HepG2 (cell line): Measurements from ENCODE around the gene MBTD1. TPM values are rescaled to one million over a fixed set of nuclear protein-coding genes. Genes with fewer than 3 reads are reported as not detected.

Experiments used
- ATAC-seq: fragments of 200-7000 bp; cut with Tn5 transposase; 3 replicates; pipeline ENCODE4 v1.9.1; 2020; ENCODE audit warnings: mild to moderate bottlenecking, moderate library complexity
- BruUV-seq: library from RNA; stranded (reverse); fragments of 400-500 nt; replicated peaks from 2 replicates; lab custom pipeline; 2021; lab: Mats Ljungman, UMichigan
- CTCF ChIA-PET: fragments of 300-600 bp; formaldehyde crosslinking; extraction: SDS; loops from one replicate; lab custom pipeline; 2021; ENCODE audit warnings: low total read pairs, inconsistent platforms, low intra/inter-chr PET ratio; lab: Yijun Ruan, JAX
- POLR2A ChIA-PET: fragments of 350-600 bp; sonication (Branson Sonifier 250); formaldehyde crosslinking; loops from one replicate; lab custom pipeline; 2020; ENCODE audit warnings: antibody characterized with exemption, inconsistent platforms; lab: Yijun Ruan, JAX
- DNase-seq: peaks from one replicate; pipeline ENCODE4 v3.0.0-alpha.2; 2015; ENCODE audit warnings: low spot score
- FAIRE-seq: peaks from 3 replicates; lab custom pipeline; 2011; peaks lifted over from hg19 to GRCh38; lab: Jason Lieb, UNC
- H2AFZ ChIP-seq: one replicate; pipeline ENCODE4 v1.6.1; 2011; ENCODE audit warnings: low read length, inconsistent platforms
- H3K27ac ChIP-seq: fragments of 300-600 bp; 3 replicates; pipeline ENCODE4 v1.8.0; 2011; ENCODE audit warnings: mixed run types, mild to moderate bottlenecking, mixed read lengths, low read length, inconsistent platforms; ENCODE audit not compliant: insufficient read depth; ENCODE audit errors: extremely low read length
- H3K27me3 ChIP-seq, 2 experiments: fragments of 200-600 bp in 1 of 2; 2 replicates in 1 of 2; 3 replicates in 1 of 2; pipeline versions ENCODE4 v1.6.0 to v1.8.0; 2011; ENCODE audit warnings: low read length in 2 of 2, mild to moderate bottlenecking in 2 of 2, moderate library complexity in 2 of 2, inconsistent platforms in 1 of 2; ENCODE audit not compliant: insufficient read depth in 2 of 2, control insufficient read depth in 1 of 2
- H3K36me3 ChIP-seq, 2 experiments: fragments of 200-600 bp in 1 of 2; replicated peaks in 1 of 2; 2 replicates in 1 of 2; 3 replicates in 1 of 2; pipeline versions ENCODE4 v1.5.1 to v1.8.0; 2011; ENCODE audit warnings: low read length in 2 of 2, inconsistent platforms in 1 of 2; ENCODE audit not compliant: insufficient read depth in 2 of 2, control insufficient read depth in 1 of 2
- H3K4me1 ChIP-seq: 2 replicates; pipeline ENCODE4 v1.5.1; 2012; ENCODE audit warnings: low read length, inconsistent platforms; ENCODE audit not compliant: insufficient read depth
- H3K4me2 ChIP-seq: 2 replicates; pipeline ENCODE4 v1.6.0; 2011; ENCODE audit warnings: low read depth, low read length, inconsistent platforms
- H3K4me3 ChIP-seq, 3 experiments: fragments of 200-600 bp in 1 of 3; sonication (generic), shearing (Covaris generic) in 1 of 3; replicated peaks in 1 of 3; 2 replicates each; pipeline ENCODE4 v1.5.1; 2011 to 2016; ENCODE audit warnings: low read length in 3 of 3, inconsistent platforms in 2 of 3, low read depth in 2 of 3, mild to moderate bottlenecking in 2 of 3, control low read depth in 1 of 3, mixed read lengths in 1 of 3; ENCODE audit not compliant: insufficient read depth in 1 of 3
- H3K79me2 ChIP-seq: one replicate; pipeline ENCODE4 v1.6.1; 2011; ENCODE audit warnings: low read length, inconsistent platforms; ENCODE audit not compliant: insufficient read depth
- H3K9ac ChIP-seq: 2 replicates; pipeline ENCODE4 v1.6.0; 2011; ENCODE audit warnings: mild to moderate bottlenecking, low read depth, low read length, inconsistent platforms; ENCODE audit not compliant: insufficient read depth
- H3K9me3 ChIP-seq: 2 replicates; pipeline ENCODE4 v1.5.1; 2012; ENCODE audit warnings: mild to moderate bottlenecking, low read length
- H4K20me1 ChIP-seq: 2 replicates; pipeline ENCODE4 v1.6.0; 2011; ENCODE audit warnings: inconsistent platforms, mild to moderate bottlenecking, low read length, moderate library complexity; ENCODE audit not compliant: insufficient read depth
- ATF7 ChIP-seq, 2 experiments: fragments of 450-650 bp in 1 of 2; sonication (generic) in 1 of 2; formaldehyde crosslinking in 1 of 2; IDR thresholded peaks; 2 replicates each; pipeline versions ENCODE4 v1.4.0 to v1.6.1; 2016 to 2020; ENCODE audit warnings: antibody characterized with exemption in 1 of 2, mild to moderate bottlenecking in 1 of 2, missing genetic modification reagents in 1 of 2
- ATM ChIP-seq: fragments of 450-650 bp; IDR thresholded peaks from 2 replicates; pipeline ENCODE4 v1.7.1; 2017; ENCODE audit warnings: mild to moderate bottlenecking, borderline replicate concordance
- CREB1 ChIP-seq, 2 experiments: fragments of 450-650 bp in 1 of 2; IDR thresholded peaks; 2 replicates each; pipeline ENCODE4 v1.6.1; 2016 to 2017; ENCODE audit warnings: control low read depth in 1 of 2, mild to moderate bottlenecking in 1 of 2, missing compliant biosample characterization in 1 of 2, missing genetic modification characterization in 1 of 2
- GPN1 ChIP-seq: sonication (generic); formaldehyde crosslinking; IDR thresholded peaks from 2 replicates; pipeline ENCODE4 v1.5.1; 2020; ENCODE audit warnings: missing genetic modification reagents, borderline replicate concordance
- KAT8 ChIP-seq: IDR thresholded peaks from 2 replicates; pipeline ENCODE4 v1.6.1; 2016; ENCODE audit warnings: missing genetic modification reagents, missing compliant biosample characterization
- MAFF ChIP-seq: IDR thresholded peaks from 2 replicates; pipeline ENCODE4 v1.6.1; 2011; ENCODE audit warnings: low read depth, low read length, improper control_type of control experiment
- MAFK ChIP-seq, 2 experiments: IDR thresholded peaks in 1 of 2; conservative IDR thresholded peaks in 1 of 2; 2 replicates each; pipeline ENCODE4 v1.6.1; 2011; ENCODE audit warnings: improper control_type of control experiment in 2 of 2, low read length in 2 of 2
- MED1 ChIP-seq: sonication (generic); formaldehyde crosslinking; IDR thresholded peaks from 2 replicates; pipeline ENCODE4 v1.4.0; 2020; ENCODE audit warnings: missing genetic modification reagents
- PRMT3 ChIP-seq: sonication (generic); formaldehyde crosslinking; IDR thresholded peaks from 2 replicates; pipeline ENCODE4 v1.8.1; 2022; ENCODE audit warnings: low read depth, mild to moderate bottlenecking, moderate library complexity, missing genetic modification reagents, borderline replicate concordance
- ZNF20 ChIP-seq: sonication (generic); formaldehyde crosslinking; IDR thresholded peaks from 2 replicates; pipeline ENCODE4 v1.4.0; 2020; ENCODE audit warnings: mild to moderate bottlenecking, moderate library complexity, missing genetic modification reagents
- ZNF816 ChIP-seq: sonication (generic); formaldehyde crosslinking; IDR thresholded peaks from 2 replicates; pipeline ENCODE4 v1.8.0; 2022; ENCODE audit warnings: missing genetic modification reagents, mild to moderate bottlenecking, borderline replicate concordance
- WGBS: methylation state at CpG from one replicate; pipeline ENCODE4 v1.1.6; 2017; ENCODE audit warnings: low lambda C conversion rate; 5-methylcytosine and 5-hydroxymethylcytosine counted together
- in situ Hi-C: cut with HindIII; loops from 2 replicates; pipeline ENCODE4 v1.10.0; 2017; ENCODE audit warnings: low pct_unique_long_range_greater_than_20kb; ENCODE audit not compliant: extremely low pct_ligation_motif_present
- intact Hi-C: fragments of 100-400 bp; cut with micrococcal nuclease; formaldehyde crosslinking; loops from one replicate; pipeline ENCODE4 v1.10.0; 2022; ENCODE audit not compliant: unreplicated experiment
- polyA plus RNA-seq, 8 experiments: library from polyadenylated mRNA; depleted of rRNA in 3 of 8; stranded (reverse) in 7 of 8; unstranded in 1 of 8; fragments of >200 nt; fragmentation: Illumina TruSeq in 4 of 8; extraction: Trizol in 4 of 8; gene quantifications; 2 replicates each; pipeline versions ENCODE4 v1.2.1 to v1.2.3, GENCODE V29; 2011 to 2016; ENCODE audit warnings: low read depth in 4 of 8, missing spikeins in 1 of 8, mixed read lengths in 1 of 8; ENCODE audit not compliant: insufficient read depth in 1 of 8
- total RNA-seq, 5 experiments: library from RNA; depleted of rRNA; stranded (reverse); fragments of >200 nt; fragmentation: Illumina TruSeq; extraction: Trizol; gene quantifications; 2 replicates each; pipeline ENCODE4 v1.2.3, GENCODE V29; 2016; ENCODE audit warnings: low read depth in 1 of 5

Gene MBTD1
- total and polyA plus RNA-seq, 2 of the 13 experiments (the other 11 are each of a cell fraction or from before 2014, with no cell fraction given), result 20.9 TPM

DNA sequence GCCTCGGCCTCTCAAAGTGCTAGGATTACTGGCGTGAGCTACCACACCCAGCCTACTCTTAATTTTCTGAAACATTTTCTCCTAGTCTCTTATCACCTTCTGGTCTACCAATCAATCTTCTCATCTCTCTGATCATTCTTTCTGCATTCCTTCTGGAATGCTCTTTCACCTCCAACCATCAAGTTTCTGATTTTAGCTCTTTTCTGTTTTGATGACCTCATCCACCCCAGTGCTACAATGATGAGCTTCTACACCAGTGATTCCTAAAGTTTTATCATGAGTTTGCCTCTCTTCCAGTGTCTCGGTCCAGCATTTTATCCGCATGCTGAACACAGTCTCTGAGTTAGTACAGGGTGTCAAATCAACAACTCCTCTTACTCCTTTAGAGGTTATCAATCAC, 62.1 kb downstream of the MBTD1 start:
- H3K36me3 ChIP-seq, result peaks cover 27 to 84% of the 10 kb centered on the region in 2 experiments
- FAIRE-seq (no peak), ATAC-seq (no peak), DNase-seq (no peak)
- H3K9me3 ChIP-seq, result no peaks in the 10 kb centered on the region
- BruUV-seq, result no TSS peak
- no peak overlapping the region for H3K27ac ChIP-seq
- CTCF ChIA-PET, result no interaction called here
- H3K4me2 ChIP-seq, result no peak overlapping the region
- no peaks in the 10 kb centered on the region for H3K79me2 ChIP-seq
- WGBS, result 98% methylated on average over 3 of the region's 4 CpGs
- H3K9ac ChIP-seq, result no peak overlapping the region
- H3K4me1 ChIP-seq, result no peaks in the 10 kb centered on the region
- no peaks in the 10 kb centered on the region for H4K20me1 ChIP-seq
- H3K4me3 ChIP-seq, result no peak overlapping the region
- in situ Hi-C loops, result no loop called here
- H3K27me3 ChIP-seq, result no peaks in the 10 kb centered on the region
- intact Hi-C loops, result no loop called here
- no peak overlapping the region for H2AFZ ChIP-seq
- TF ChIP-seq ATF7 (IDR thresholded peaks at IDR 0.05) (peak; percentile 92), ATF7 (CRISPR knock-in tag; IDR thresholded peaks at IDR 0.05) (no peak), KAT8 (no peak), ATM (no peak), ZNF20 (CRISPR knock-in tag) (no peak), GPN1 (no peak), PRMT3 (CRISPR knock-in tag) (no peak), CREB1 (IDR thresholded peaks at IDR 0.05) (peak; percentile 26; the same call in 1 of the 2 replicates), CREB1 (CRISPR knock-in tag; IDR thresholded peaks at IDR 0.05) (no peak)
- POLR2A ChIA-PET, result no interaction called here

GRCh38 chr17:51191895-51192294, 68.0 kb downstream of the MBTD1 start:
- BruUV-seq, result TSS peak; percentile 23
- Histone ChIP-seq H3K4me3 (no peak overlapping the region), H3K27ac (no peak overlapping the region), H3K36me3 (peaks cover 20 to 69% of the 10 kb centered on the region in 2 experiments), H3K79me2 (no peaks in the 10 kb centered on the region), H3K9ac (no peak overlapping the region), H4K20me1 (no peaks in the 10 kb centered on the region), H3K4me2 (no peak overlapping the region)
- CTCF ChIA-PET, result no interaction called here
- WGBS, result 90% methylated on average over 2 of the region's 2 CpGs
- peak; percentile 38 to 70; a peak in 3 of 4 replicates for TF ChIP-seq MAFK (conservative IDR thresholded peaks at IDR 0.05 in 1 of 2, IDR thresholded peaks at IDR 0.05 in 1 of 2; ENCODE audit: low read length in 2 of 2)
- no peak for TF ChIP-seq ZNF816 (CRISPR knock-in tag)
- no peak for TF ChIP-seq MED1 (CRISPR knock-in tag)
- TF ChIP-seq MAFF, result peak; percentile 58
- no peak for TF ChIP-seq CREB1 (IDR thresholded peaks at IDR 0.05)
- TF ChIP-seq CREB1 (CRISPR knock-in tag; IDR thresholded peaks at IDR 0.05), result no peak
- TF ChIP-seq, all 625 proteins: peak for 2
- Histone ChIP-seq H2AFZ (no peak overlapping the region), H3K4me1 (no peaks in the 10 kb centered on the region), H3K9me3 (no peaks in the 10 kb centered on the region), H3K27me3 (no peaks in the 10 kb centered on the region)
- in situ Hi-C loops (no loop called here), intact Hi-C loops (no loop called here)
- POLR2A ChIA-PET, result no interaction called here
- ATAC-seq (no peak), FAIRE-seq (peak; percentile 12), DNase-seq (no peak)
